Right cardiac atrium (tissue), 5 donors: Measurements from ENCODE around the gene FAM9A. TPM values are rescaled to one million over a fixed set of nuclear protein-coding genes. Genes with fewer than 3 reads are reported as not detected.
"Not testable (repeated sequence)": the region's sequence is repeated elsewhere in the genome, so short reads cannot be mapped to it uniquely, and the experiment has no call there.

Source experiments
- ATAC-seq, 2 donors: fragments of 200-7000 bp; cut with Tn5 transposase; one replicate each; pipeline versions ENCODE4 v1.8.0 to v1.9.1; 2020; ENCODE audit warnings: moderate library complexity in 2 of 2, mild to moderate bottlenecking in 1 of 2
- DNase-seq, 3 donors: peaks; one replicate each; pipeline ENCODE4 v3.0.0-alpha.2; 2020
- H3K27ac ChIP-seq: one replicate; pipeline ENCODE4 v1.5.1; 2013; ENCODE audit warnings: mild to moderate bottlenecking, low read length, control low read depth, moderate library complexity
- H3K27me3 ChIP-seq: one replicate; pipeline ENCODE4 v1.6.1; 2013; ENCODE audit not compliant: control insufficient read depth, insufficient read depth
- H3K4me1 ChIP-seq: one replicate; pipeline ENCODE4 v1.6.1; 2013; ENCODE audit warnings: low read length; ENCODE audit not compliant: control insufficient read depth, insufficient read depth
- H3K4me3 ChIP-seq: one replicate; pipeline ENCODE4 v1.5.1; 2013; ENCODE audit warnings: low read length, control low read depth
- H3K9me3 ChIP-seq: one replicate; pipeline ENCODE4 v1.6.1; 2013; ENCODE audit warnings: low read length; ENCODE audit not compliant: control insufficient read depth
- WGBS: extraction: QIAGEN DNeasy Blood & Tissue Kit; methylation state at CpG from one replicate; pipeline ENCODE4 v1.1.7; 2013; 5-methylcytosine and 5-hydroxymethylcytosine counted together
- intact Hi-C, 4 donors: fragments of 100-400 bp; cut with DNase I; formaldehyde crosslinking; loops; one replicate each; pipeline versions ENCODE4 v1.11.0 to v1.14.0; 2022 to 2023
- polyA plus RNA-seq: library from polyadenylated mRNA; stranded (reverse); fragments of 200-250 nt; gene quantifications from one replicate; pipeline ENCODE4 v1.2.3, GENCODE V29; 2013
- total RNA-seq, 4 donors: library from RNA; stranded (reverse); fragmentation: NEBNext Ultra II Directional; extraction: Animal tissue kit (Norgen Biotek cat#: 25700); gene quantifications; one replicate each; pipeline ENCODE4 v1.2.1, GENCODE V29; 2021
- donor health status: healthy with polysubstance abuse.
- donor health status: DM: no; HTN: yes; CAD: no.
- donor health status: DM: no; HTN: no; CAD: no.
- donor health status: DM: no; HTN: yes; CAD: no; lungs with severe emphysema.
- donor health status: DM: yes; HTN: yes; CAD: no.

The FAM9A gene
- total and polyA plus RNA-seq, 5 donors: not detected

DNA sequence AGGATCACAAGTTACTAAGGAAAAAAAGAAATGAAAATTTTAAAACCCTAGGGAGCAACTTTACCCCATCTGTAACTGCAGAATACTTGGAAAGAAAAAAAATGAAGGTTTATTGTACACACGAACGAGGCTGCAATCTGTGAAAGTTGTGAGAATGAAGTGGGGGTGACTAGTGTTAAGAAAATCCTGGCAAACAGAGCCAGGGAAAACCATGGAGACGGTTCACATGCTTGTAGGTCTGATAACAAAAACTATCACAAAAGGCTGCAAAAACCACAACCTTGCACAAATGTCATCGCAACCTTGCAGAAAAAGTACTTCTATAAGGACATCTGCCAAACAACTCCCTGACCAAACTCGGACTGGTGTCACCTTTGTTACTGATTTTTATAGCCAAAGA lies 42.5 kb downstream of the FAM9A start:
- intact Hi-C loops, H3K9me3 ChIP-seq, H3K27me3 ChIP-seq, H3K4me1 ChIP-seq, H3K4me3 ChIP-seq, H3K27ac ChIP-seq, DNase-seq, ATAC-seq: not testable (repeated sequence)
- WGBS: 72% methylated on average over 4 of the region's 5 CpGs

DNA sequence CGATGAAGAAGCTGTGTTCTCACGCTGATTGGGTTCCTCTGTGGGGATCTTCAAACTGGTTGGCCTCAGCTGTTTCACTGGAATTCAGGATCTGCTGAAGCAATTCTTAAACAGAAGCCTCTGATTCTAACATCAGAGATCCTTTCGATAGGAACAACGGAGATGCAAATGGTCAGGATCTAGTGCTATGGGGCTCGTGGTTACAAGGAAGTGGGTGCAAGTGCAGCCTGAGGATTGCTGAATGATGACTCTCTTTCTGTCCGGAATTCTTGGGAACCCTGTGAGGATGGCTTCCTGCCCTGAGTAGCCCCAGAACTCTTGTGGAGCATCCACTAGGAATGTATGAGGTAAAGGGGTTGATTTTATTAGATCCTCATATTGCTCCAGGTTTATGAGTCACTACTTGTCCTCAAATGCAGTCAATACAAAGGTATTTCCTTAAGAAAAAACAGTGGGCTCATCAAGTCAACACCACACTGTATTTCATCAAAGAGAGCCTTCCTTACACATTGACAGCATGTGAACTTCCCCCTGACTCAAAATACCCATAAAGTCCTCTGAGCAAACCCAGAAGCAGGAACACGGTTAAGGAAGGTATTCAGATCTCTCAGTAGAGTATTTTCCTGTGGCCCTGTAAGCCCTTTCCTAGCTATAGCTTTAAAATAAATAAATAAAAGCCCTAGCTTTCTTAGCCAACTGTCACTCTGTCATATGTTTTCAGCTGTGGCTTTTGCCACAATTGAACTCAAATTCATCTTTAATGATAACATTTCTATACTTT lies 43.4 kb downstream of the FAM9A start:
- H3K27ac ChIP-seq, intact Hi-C loops, DNase-seq, H3K9me3 ChIP-seq, ATAC-seq, H3K4me1 ChIP-seq, H3K4me3 ChIP-seq, H3K27me3 ChIP-seq: not testable (repeated sequence)
- WGBS: 88% methylated on average over 7 of the region's 7 CpGs

DNA sequence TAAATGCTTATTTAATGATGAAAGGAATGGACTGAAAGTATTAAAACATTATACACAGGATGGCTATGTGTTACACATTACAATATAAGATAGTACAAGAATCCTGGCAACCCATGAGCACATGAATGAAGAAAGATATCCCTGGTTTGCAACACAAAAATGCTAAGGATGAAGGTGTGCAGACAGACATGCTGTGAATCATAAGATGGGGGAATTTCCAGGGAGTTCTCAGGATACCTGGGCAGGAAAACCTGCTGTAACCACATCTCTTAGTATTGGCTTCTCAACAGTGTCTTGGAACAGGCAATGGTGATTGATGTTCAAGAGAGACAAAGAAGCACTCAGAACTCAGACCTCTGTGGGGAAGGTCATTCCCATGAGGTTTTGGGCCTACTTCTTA lies 45.4 kb downstream of the FAM9A start:
- intact Hi-C loops: no loop called here
- no peaks in the 10 kb centered on the region for H3K9me3 ChIP-seq
- ATAC-seq (no peak), DNase-seq (no peak)
- H3K4me1 ChIP-seq: no peaks in the 10 kb centered on the region
- H3K27ac ChIP-seq: no peak overlapping the region
- no peaks in the 10 kb centered on the region for H3K27me3 ChIP-seq
- H3K4me3 ChIP-seq: no peak overlapping the region

DNA sequence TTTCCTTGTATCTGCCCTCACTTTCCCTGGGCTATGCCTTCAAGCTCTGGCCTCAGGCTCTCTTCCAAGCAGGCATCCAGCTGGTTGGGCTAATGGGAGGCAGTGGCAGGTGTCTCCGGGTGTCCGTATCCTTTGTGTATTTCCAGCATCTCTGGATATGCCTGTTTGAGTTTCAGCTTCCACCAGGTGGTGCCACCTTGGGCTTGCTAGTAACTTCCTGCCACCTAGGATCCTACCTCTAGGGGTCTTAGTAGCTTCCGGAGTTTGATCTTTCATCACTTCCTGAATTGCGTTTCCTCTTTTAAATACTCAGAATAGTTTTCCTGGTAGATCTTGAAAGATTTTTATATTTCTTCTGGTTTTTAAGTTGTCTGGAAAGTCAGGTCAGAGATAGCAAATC lies 46.1 kb downstream of the FAM9A start:
- DNase-seq (no peak), ATAC-seq (no peak)
- Histone ChIP-seq H3K27me3 (no peaks in the 10 kb centered on the region), H3K4me3 (no peak overlapping the region), H3K4me1 (no peaks in the 10 kb centered on the region), H3K9me3 (no peaks in the 10 kb centered on the region), H3K27ac (no peak overlapping the region)
- intact Hi-C loops: no loop called here
- 76% methylated on average over 4 of the region's 4 CpGs for WGBS

DNA sequence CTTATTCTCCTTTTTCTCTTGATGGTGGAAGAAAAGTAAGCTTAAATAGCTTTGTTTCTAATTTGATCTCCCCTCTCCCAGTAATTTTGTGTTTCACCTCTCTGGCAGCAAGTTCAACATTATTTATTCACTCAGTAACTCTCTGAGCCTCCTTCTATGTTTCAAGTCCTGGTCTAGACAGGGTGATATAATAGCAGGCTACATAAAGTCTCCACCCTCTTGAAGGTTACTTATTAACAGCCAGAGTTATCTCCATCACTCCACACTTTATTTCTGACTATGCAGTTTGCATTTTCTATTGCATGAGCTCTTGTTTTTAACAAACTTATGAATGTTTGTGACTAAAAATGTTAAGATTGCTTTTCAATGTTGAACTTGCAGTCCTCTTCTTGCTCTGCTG lies 51.5 kb downstream of the FAM9A start:
- H3K4me3 ChIP-seq: no peak overlapping the region
- intact Hi-C loops: loop anchor here in 1 of 4 donors (10.0 kb wide), 1 partner anchor 955 kb away; no protein-coding TSS in a partner anchor
- no peaks in the 10 kb centered on the region for H3K4me1 ChIP-seq
- no peaks in the 10 kb centered on the region for H3K27me3 ChIP-seq
- ATAC-seq (no peak), DNase-seq (no peak)
- H3K27ac ChIP-seq: no peak overlapping the region
- no peaks in the 10 kb centered on the region for H3K9me3 ChIP-seq

DNA sequence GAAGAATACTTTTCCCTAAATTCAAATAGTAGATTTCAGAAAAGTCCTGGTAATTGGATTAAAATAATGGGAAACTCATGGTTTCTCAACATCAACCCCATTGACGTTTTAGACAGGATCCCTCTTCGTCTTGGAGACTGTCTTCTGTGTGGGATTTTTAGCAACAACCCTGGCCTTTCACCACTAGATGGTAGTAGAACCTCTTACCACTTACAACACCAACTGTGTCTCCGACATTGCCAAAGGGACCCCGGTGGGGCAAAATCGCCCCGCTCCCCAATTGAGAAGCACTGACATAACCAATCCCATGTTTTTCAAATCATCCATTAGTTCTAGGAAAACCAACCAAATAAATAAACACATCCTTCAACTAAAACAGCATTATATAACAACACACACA lies 52.3 kb downstream of the FAM9A start:
- 9% methylated on average over 6 of the region's 6 CpGs for WGBS

DNA sequence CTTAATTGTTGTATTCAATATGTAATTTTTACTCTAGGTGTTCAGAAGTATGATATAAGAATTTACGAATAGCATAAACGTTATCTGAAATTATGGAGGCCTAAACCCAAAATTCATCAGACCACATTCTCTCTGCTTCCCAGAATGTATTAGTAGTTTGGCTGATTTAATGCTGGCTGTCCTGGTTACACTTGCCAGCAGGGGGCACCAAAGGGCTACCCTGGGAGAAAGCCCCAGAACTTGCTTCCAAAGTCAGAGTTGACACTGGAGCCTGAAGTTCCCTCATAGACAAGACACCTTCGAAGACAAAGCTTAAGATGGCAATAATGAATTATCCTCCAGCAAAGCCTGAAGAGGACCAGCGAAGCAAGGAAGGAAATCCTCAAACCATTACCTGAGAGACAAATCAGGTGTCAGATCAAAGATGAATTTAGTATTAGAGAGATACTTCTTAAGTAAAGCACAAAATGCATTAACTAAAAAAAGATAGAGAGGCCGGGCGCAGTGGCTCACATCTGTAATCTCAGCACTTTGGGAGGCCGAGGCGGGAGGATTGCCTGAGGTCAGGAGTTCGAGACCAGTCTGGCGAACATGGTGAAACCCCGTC lies 58.0 kb downstream of the FAM9A start:
- DNase-seq: peak; percentile 38 to 75 (median 74)
- Histone ChIP-seq H3K27ac (no peak overlapping the region), H3K4me3 (no peak overlapping the region), H3K4me1 (no peaks in the 10 kb centered on the region), H3K27me3 (no peaks in the 10 kb centered on the region), H3K9me3 (no peaks in the 10 kb centered on the region)
- ATAC-seq: no peak
- intact Hi-C loops: loop anchor here in 1 of 4 donors (10.0 kb wide), 1 partner anchor 962 kb away; no protein-coding TSS in a partner anchor
- 83% methylated on average over 11 of the region's 11 CpGs for WGBS

More for the DNA sequence above, 52.3 kb downstream of the FAM9A start:
- Histone ChIP-seq H3K4me1 (no peaks in the 10 kb centered on the region), H3K9me3 (no peaks in the 10 kb centered on the region), H3K4me3 (no peak overlapping the region), H3K27ac (no peak overlapping the region), H3K27me3 (no peaks in the 10 kb centered on the region)
- intact Hi-C loops: loop anchor here in 1 of 4 donors (10.0 kb wide), 1 partner anchor 956 kb away; no protein-coding TSS in a partner anchor
- ATAC-seq (no peak), DNase-seq (no peak)

DNA sequence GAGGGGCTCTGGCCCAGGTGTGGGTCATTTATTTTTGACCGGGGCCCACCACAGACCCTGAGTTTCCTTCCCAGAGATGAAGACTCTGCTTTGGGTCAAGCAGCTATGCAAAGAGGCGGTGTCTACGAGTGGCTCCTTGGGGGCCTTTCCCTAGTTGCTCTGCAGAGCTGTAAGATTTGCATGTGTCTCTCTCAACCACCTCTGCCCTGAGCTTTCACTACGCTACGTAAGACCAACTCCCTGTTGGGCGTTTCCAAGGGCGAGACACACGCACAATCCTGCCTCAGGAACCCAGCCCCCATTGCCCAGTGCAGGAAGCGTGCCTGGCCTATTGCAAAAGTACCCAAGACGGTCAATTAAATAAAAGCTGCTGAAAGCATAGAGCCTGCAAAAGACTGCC lies 59.2 kb downstream of the FAM9A start:
- no peak overlapping the region for H3K4me3 ChIP-seq
- ATAC-seq (no peak), DNase-seq (no peak)
- H3K27me3 ChIP-seq: no peaks in the 10 kb centered on the region
- no peaks in the 10 kb centered on the region for H3K9me3 ChIP-seq
- H3K27ac ChIP-seq: no peak overlapping the region
- no peaks in the 10 kb centered on the region for H3K4me1 ChIP-seq
- intact Hi-C loops: loop anchor here in 1 of 4 donors (10.0 kb wide), 1 partner anchor 963 kb away; no protein-coding TSS in a partner anchor
- WGBS: 92% methylated on average over 10 of the region's 10 CpGs

Other genes starting within 250 kb of the FAM9A start
- 1 to 10 TPM; 3.3 to 6.6 (median 5.2) TPM for gene ANOS1, start 69.2 kb downstream of the FAM9A start, total RNA-seq
- gene ANOS1, start 69.2 kb downstream of the FAM9A start, polyA plus RNA-seq: 1.8 TPM
- gene FAM9B, start 232.7 kb upstream of the FAM9A start, total RNA-seq: not detected
- not detected for gene FAM9B, start 232.7 kb upstream of the FAM9A start, polyA plus RNA-seq